IMR-90 (cell line): Measurements from ENCODE around the gene GNAZ. TPM values are rescaled to one million over a fixed set of nuclear protein-coding genes. Genes with fewer than 3 reads are reported as not detected.

Experiments used
- ATAC-seq: fragments of 200-7000 bp; cut with Tn5 transposase; 2 replicates; pipeline ENCODE4 v1.9.1; 2020; ENCODE audit warnings: low read depth, mild to moderate bottlenecking, moderate library complexity
- BruUV-seq: library from RNA; stranded (reverse); fragments of 400-500 nt; replicated peaks from 2 replicates; lab custom pipeline; 2021; lab: Mats Ljungman, UMichigan
- CTCF ChIA-PET: fragments of 300-600 bp; formaldehyde crosslinking; extraction: SDS; loops from one replicate; lab custom pipeline; 2021; ENCODE audit warnings: antibody characterized with exemption; lab: Yijun Ruan, JAX
- POLR2A ChIA-PET: fragments of 300-600 bp; sonication (Branson Sonifier 250); formaldehyde crosslinking; loops from one replicate; lab custom pipeline; 2022; ENCODE audit warnings: antibody characterized with exemption; ENCODE audit not compliant: unreplicated experiment; lab: Charles Lee
- DNase-seq: peaks from one replicate; pipeline ENCODE4 v3.0.0; 2013
- H2AFZ ChIP-seq: replicated peaks from 2 replicates; pipeline ENCODE3; 2013; ENCODE audit warnings: low read length, mild to moderate bottlenecking; ENCODE audit not compliant: poor library complexity
- H2AK5ac ChIP-seq: 2 replicates; pipeline ENCODE4 v1.6.1; 2013; ENCODE audit warnings: low read depth, low read length, inconsistent platforms
- H2AK9ac ChIP-seq: replicated peaks from 2 replicates; pipeline ENCODE3; 2013; ENCODE audit warnings: mild to moderate bottlenecking, low read depth, low read length, moderate library complexity; ENCODE audit not compliant: poor library complexity
- H2BK120ac ChIP-seq: 2 replicates; pipeline ENCODE4 v1.6.1; 2013; ENCODE audit warnings: low read depth, low read length, inconsistent platforms
- H2BK15ac ChIP-seq: 3 replicates; pipeline ENCODE4 v1.6.1; 2013; ENCODE audit warnings: low read depth, low read length, inconsistent platforms
- H2BK20ac ChIP-seq: 2 replicates; pipeline ENCODE4 v1.6.1; 2013; ENCODE audit warnings: low read depth, mild to moderate bottlenecking, inconsistent platforms, low read length, moderate library complexity
- H2BK5ac ChIP-seq: 2 replicates; pipeline ENCODE4 v1.6.1; 2013; ENCODE audit warnings: mild to moderate bottlenecking, low read depth, low read length, inconsistent platforms; ENCODE audit not compliant: poor library complexity, severe bottlenecking
- H3K14ac ChIP-seq: replicated peaks from 2 replicates; pipeline ENCODE4 v1.6.1; 2013; ENCODE audit warnings: low read depth, low read length, inconsistent platforms
- H3K18ac ChIP-seq: 2 replicates; pipeline ENCODE4 v1.6.1; 2013; ENCODE audit warnings: low read depth, low read length, control low read depth
- H3K23ac ChIP-seq: 2 replicates; pipeline ENCODE4 v1.6.1; 2013; ENCODE audit warnings: low read depth, low read length, inconsistent platforms
- H3K27ac ChIP-seq: 2 replicates; pipeline ENCODE4 v1.5.1; 2013; ENCODE audit warnings: mild to moderate bottlenecking, control low read depth, low read length; ENCODE audit not compliant: insufficient read depth
- H3K27me3 ChIP-seq: 2 replicates; pipeline ENCODE4 v1.6.1; 2013; ENCODE audit warnings: low read length; ENCODE audit not compliant: control insufficient read depth, insufficient read depth
- H3K36me3 ChIP-seq: 2 replicates; pipeline ENCODE4 v1.6.1; 2013; ENCODE audit warnings: low read length, mixed read lengths; ENCODE audit not compliant: control insufficient read depth, insufficient read depth
- H3K4ac ChIP-seq: 2 replicates; pipeline ENCODE4 v1.6.1; 2013; ENCODE audit warnings: low read depth, low read length, inconsistent platforms
- H3K4me1 ChIP-seq: 2 replicates; pipeline ENCODE4 v1.6.1; 2013; ENCODE audit warnings: low read length, mixed read lengths; ENCODE audit not compliant: control insufficient read depth, insufficient read depth
- H3K4me2 ChIP-seq: 2 replicates; pipeline ENCODE4 v1.6.1; 2013; ENCODE audit warnings: low read depth, mild to moderate bottlenecking, control low read depth, low read length, moderate library complexity
- H3K4me3 ChIP-seq: 2 replicates; pipeline ENCODE4 v1.5.1; 2013; ENCODE audit warnings: low read depth, mild to moderate bottlenecking, control low read depth, low read length, moderate library complexity; ENCODE audit not compliant: insufficient read depth
- H3K56ac ChIP-seq: 2 replicates; pipeline ENCODE4 v1.6.1; 2013; ENCODE audit warnings: low read length, inconsistent platforms; ENCODE audit not compliant: insufficient read depth; ENCODE audit errors: extremely low read depth
- H3K79me1 ChIP-seq, 2 experiments: 2 replicates each; pipeline ENCODE4 v1.6.1; 2013; ENCODE audit warnings: low read length in 2 of 2, inconsistent platforms in 1 of 2, low read depth in 1 of 2
- H3K9ac ChIP-seq: 2 replicates; pipeline ENCODE4 v1.6.1; 2013; ENCODE audit warnings: low read depth, low read length, control low read depth
- H3K9me1 ChIP-seq: 2 replicates; pipeline ENCODE4 v1.6.1; 2013; ENCODE audit warnings: low read length, inconsistent platforms; ENCODE audit not compliant: insufficient read depth
- H3K9me3 ChIP-seq: 2 replicates; pipeline ENCODE4 v1.6.1; 2013; ENCODE audit warnings: low read length; ENCODE audit not compliant: control insufficient read depth, insufficient read depth
- H4K20me1 ChIP-seq: 2 replicates; pipeline ENCODE4 v1.6.1; 2013; ENCODE audit warnings: low read length, inconsistent platforms; ENCODE audit not compliant: insufficient read depth
- H4K5ac ChIP-seq: 2 replicates; pipeline ENCODE4 v1.6.1; 2013; ENCODE audit warnings: mild to moderate bottlenecking, low read depth, low read length, control low read depth
- H4K8ac ChIP-seq, 2 experiments: 2 replicates each; pipeline ENCODE4 v1.6.1; 2013; ENCODE audit warnings: low read depth in 2 of 2, low read length in 2 of 2, control low read depth in 1 of 2, inconsistent platforms in 1 of 2
- H4K91ac ChIP-seq: 2 replicates; pipeline ENCODE4 v1.6.1; 2013; ENCODE audit warnings: low read depth, low read length, inconsistent platforms; ENCODE audit not compliant: insufficient read depth
- BHLHE40 ChIP-seq: fragments of 150-350 bp; IDR thresholded peaks from 2 replicates; pipeline ENCODE4 v1.6.1; 2016; ENCODE audit warnings: mild to moderate bottlenecking, low read depth, low read length
- CEBPB ChIP-seq: IDR thresholded peaks from 2 replicates; pipeline ENCODE4 v1.6.1; 2012; ENCODE audit warnings: low read depth, low read length, improper control_type of control experiment
- CHD1 ChIP-seq: IDR thresholded peaks from 2 replicates; pipeline ENCODE4 v1.6.1; 2012; ENCODE audit warnings: low read depth, low read length, improper control_type of control experiment
- FOS ChIP-seq: fragments of 150-350 bp; IDR thresholded peaks from 2 replicates; pipeline ENCODE4 v1.6.1; 2016; ENCODE audit warnings: low read depth, low read length
- MAFK ChIP-seq: IDR thresholded peaks from 2 replicates; pipeline ENCODE4 v1.6.1; 2012; ENCODE audit warnings: low read depth, low read length, improper control_type of control experiment
- MAZ ChIP-seq: IDR thresholded peaks from 2 replicates; pipeline ENCODE4 v1.6.1; 2012; ENCODE audit warnings: low read depth, mild to moderate bottlenecking, low read length, improper control_type of control experiment, moderate library complexity, borderline replicate concordance
- MXI1 ChIP-seq: IDR thresholded peaks from 2 replicates; pipeline ENCODE4 v1.6.1; 2012; ENCODE audit warnings: low read depth, mild to moderate bottlenecking, low read length, moderate library complexity, borderline replicate concordance
- NFE2L2 ChIP-seq: fragments of 150-350 bp; IDR thresholded peaks from 2 replicates; pipeline ENCODE4 v1.6.1; 2016; ENCODE audit warnings: low read depth, mild to moderate bottlenecking, low read length
- POLR2A ChIP-seq: IDR thresholded peaks from 2 replicates; pipeline ENCODE4 v1.6.1; 2012; ENCODE audit warnings: mild to moderate bottlenecking, low read depth, low read length
- RAD21 ChIP-seq: IDR thresholded peaks from 2 replicates; pipeline ENCODE4 v1.6.1; 2012; ENCODE audit warnings: low read length, improper control_type of control experiment
- RCOR1 ChIP-seq: IDR thresholded peaks from 2 replicates; pipeline ENCODE4 v1.6.1; 2012; ENCODE audit warnings: mild to moderate bottlenecking, low read length, improper control_type of control experiment; ENCODE audit not compliant: insufficient replicate concordance
- RFX5 ChIP-seq: IDR thresholded peaks from 2 replicates; pipeline ENCODE4 v1.8.0; 2012; ENCODE audit warnings: low read depth, mild to moderate bottlenecking, low read length, moderate library complexity
- SMC3 ChIP-seq: fragments of 150-350 bp; IDR thresholded peaks from 2 replicates; pipeline ENCODE4 v1.6.1; 2016; ENCODE audit warnings: low read depth, mild to moderate bottlenecking, antibody characterized with exemption, low read length, moderate library complexity
- WGBS, 2 experiments: methylation state at CpG; one replicate each; pipeline versions ENCODE4 v1.1.5 to v1.1.7; 2013; ENCODE audit warnings: missing lambda C conversion rate in 2 of 2; ENCODE audit not compliant: insufficient read length in 1 of 2; ENCODE audit errors: extremely low coverage in 2 of 2; 5-methylcytosine and 5-hydroxymethylcytosine counted together
- dilution Hi-C: fragments of 300-500 bp; cut with HindIII; formaldehyde crosslinking; loops from one replicate; pipeline ENCODE4 v1.14.3; 2018; ENCODE audit warnings: low sequenced_read_pairs; ENCODE audit not compliant: unreplicated experiment
- in situ Hi-C: fragments of 300-500 bp; cut with MboI; formaldehyde crosslinking; loops from 3 replicates; pipeline ENCODE4 v1.14.3; 2019; ENCODE audit warnings: low sequenced_read_pairs, inconsistent platforms, mixed read lengths
- intact Hi-C: fragments of 100-400 bp; cut with micrococcal nuclease; formaldehyde crosslinking; loops from 2 replicates; pipeline ENCODE4 v1.10.0; 2022
- polyA plus RNA-seq, 3 experiments: library from polyadenylated mRNA; depleted of rRNA; stranded (reverse); fragments of >200 nt; gene quantifications; 2 replicates each; pipeline ENCODE4 v1.2.3, GENCODE V29; 2012; ENCODE audit warnings: low replicate concordance in 1 of 3
- total RNA-seq: library from RNA; depleted of rRNA; stranded (reverse); fragments of >200 nt; gene quantifications from 2 replicates; pipeline ENCODE4 v1.2.3, GENCODE V29; 2012
- TF ChIP-seq, protein P1 (sequence below): conservative IDR thresholded peaks from 2 replicates; pipeline ENCODE4 v1.5.1; 2012; ENCODE audit warnings: mild to moderate bottlenecking, low read depth, low read length, improper control_type of control experiment
- TF ChIP-seq, protein P2 (sequence below): fragments of 150-350 bp; IDR thresholded peaks from 2 replicates; pipeline ENCODE4 v1.6.1; 2016; ENCODE audit warnings: low read depth, mild to moderate bottlenecking, low read length, moderate library complexity, borderline replicate concordance
- TF ChIP-seq, protein P3 (sequence below): fragments of 150-350 bp; IDR thresholded peaks from 2 replicates; pipeline ENCODE4 v1.6.1; 2017; ENCODE audit warnings: mild to moderate bottlenecking, antibody characterized with exemption, low read length, low read depth

The GNAZ gene
- total and polyA plus RNA-seq, 2 of the 4 experiments (the other 2 are of a cell fraction): 1.5 to 2.5 TPM

DNA sequence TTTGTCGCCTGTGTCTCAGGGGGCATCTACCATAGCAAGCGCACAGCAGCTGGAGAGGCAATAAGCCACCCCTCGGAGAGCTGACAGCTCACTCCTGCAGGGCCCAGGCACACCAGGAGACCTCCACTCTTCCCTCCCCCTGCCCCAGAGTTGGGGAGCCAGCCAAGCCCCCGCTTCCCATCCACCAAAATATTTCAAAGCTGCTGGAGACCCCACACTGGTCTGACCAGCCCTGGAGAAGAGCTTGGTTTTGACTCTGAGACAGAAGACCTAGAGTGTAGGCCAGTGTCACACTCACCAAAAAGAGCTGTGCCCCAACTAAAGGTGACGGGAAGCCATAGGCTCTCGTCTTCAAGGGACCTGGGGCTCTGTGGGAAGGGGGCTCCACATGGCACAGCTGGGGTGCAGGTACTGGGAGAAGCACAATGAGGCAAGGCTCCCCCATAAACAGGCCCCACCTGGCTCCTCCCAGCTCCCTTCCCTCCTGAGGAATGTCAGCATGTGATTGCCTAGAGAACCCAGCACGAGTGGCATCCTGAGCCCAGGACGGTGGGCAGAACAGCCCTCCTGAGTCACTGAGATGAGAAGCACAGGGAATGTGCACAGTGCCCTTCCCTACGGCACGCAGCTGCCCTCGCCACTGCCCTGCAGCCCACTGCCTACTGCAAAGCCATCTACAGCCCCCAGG is 5.8 kb upstream of the GNAZ start:
- Histone ChIP-seq H4K20me1 (no peaks in the 10 kb centered on the region), H3K56ac (no peak overlapping the region), H3K4me2 (no peak overlapping the region), H3K18ac (no peak overlapping the region), H3K4me1 (no peaks in the 10 kb centered on the region), H2BK5ac (no peak overlapping the region), H3K9ac (no peak overlapping the region), H3K9me1 (no peaks in the 10 kb centered on the region), H2AK5ac (no peak overlapping the region), H3K23ac (no peak overlapping the region), H4K8ac (no peak overlapping the region), H3K27me3 (peaks cover 13% of the 10 kb centered on the region; the same call in 1 of the 2 replicates), H2BK120ac (no peak overlapping the region), H2BK15ac (no peak overlapping the region), H3K36me3 (no peaks in the 10 kb centered on the region), H2AK9ac (peak overlapping the region; percentile 6), H4K5ac (no peak overlapping the region), H4K91ac (no peak overlapping the region), H3K9me3 (no peaks in the 10 kb centered on the region), H3K4ac (no peak overlapping the region), H2AFZ (no peak overlapping the region), H2BK20ac (no peak overlapping the region), H3K14ac (no peak overlapping the region), H3K4me3 (no peak overlapping the region), H3K79me1 (no peaks in the 10 kb centered on the region), H3K27ac (no peak overlapping the region)
- no peak for ATAC-seq
- TF ChIP-seq CEBPB (no peak), CHD1 (no peak), RAD21 (no peak), BHLHE40 (no peak), FOS (no peak), NFE2L2 (no peak), MAFK (no peak), SMC3 (no peak), MXI1 (no peak), MAZ (no peak), RFX5 (no peak), RCOR1 (no peak), POLR2A (no peak)
- TF ChIP-seq, protein P1, sequence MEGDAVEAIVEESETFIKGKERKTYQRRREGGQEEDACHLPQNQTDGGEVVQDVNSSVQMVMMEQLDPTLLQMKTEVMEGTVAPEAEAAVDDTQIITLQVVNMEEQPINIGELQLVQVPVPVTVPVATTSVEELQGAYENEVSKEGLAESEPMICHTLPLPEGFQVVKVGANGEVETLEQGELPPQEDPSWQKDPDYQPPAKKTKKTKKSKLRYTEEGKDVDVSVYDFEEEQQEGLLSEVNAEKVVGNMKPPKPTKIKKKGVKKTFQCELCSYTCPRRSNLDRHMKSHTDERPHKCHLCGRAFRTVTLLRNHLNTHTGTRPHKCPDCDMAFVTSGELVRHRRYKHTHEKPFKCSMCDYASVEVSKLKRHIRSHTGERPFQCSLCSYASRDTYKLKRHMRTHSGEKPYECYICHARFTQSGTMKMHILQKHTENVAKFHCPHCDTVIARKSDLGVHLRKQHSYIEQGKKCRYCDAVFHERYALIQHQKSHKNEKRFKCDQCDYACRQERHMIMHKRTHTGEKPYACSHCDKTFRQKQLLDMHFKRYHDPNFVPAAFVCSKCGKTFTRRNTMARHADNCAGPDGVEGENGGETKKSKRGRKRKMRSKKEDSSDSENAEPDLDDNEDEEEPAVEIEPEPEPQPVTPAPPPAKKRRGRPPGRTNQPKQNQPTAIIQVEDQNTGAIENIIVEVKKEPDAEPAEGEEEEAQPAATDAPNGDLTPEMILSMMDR: no peak
- TF ChIP-seq, protein P2, sequence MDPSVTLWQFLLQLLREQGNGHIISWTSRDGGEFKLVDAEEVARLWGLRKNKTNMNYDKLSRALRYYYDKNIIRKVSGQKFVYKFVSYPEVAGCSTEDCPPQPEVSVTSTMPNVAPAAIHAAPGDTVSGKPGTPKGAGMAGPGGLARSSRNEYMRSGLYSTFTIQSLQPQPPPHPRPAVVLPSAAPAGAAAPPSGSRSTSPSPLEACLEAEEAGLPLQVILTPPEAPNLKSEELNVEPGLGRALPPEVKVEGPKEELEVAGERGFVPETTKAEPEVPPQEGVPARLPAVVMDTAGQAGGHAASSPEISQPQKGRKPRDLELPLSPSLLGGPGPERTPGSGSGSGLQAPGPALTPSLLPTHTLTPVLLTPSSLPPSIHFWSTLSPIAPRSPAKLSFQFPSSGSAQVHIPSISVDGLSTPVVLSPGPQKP: no peak
- TF ChIP-seq, protein P3, sequence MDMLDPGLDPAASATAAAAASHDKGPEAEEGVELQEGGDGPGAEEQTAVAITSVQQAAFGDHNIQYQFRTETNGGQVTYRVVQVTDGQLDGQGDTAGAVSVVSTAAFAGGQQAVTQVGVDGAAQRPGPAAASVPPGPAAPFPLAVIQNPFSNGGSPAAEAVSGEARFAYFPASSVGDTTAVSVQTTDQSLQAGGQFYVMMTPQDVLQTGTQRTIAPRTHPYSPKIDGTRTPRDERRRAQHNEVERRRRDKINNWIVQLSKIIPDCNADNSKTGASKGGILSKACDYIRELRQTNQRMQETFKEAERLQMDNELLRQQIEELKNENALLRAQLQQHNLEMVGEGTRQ: no peak
- WGBS, 2 experiments: 80% methylated on average over 1 of the region's 11 CpGs; no CpG with 5 or more reads in 1 of the 2 experiments
- ChIA-PET POLR2A (no interaction called here), CTCF (no interaction called here)
- DNase-seq: no peak
- BruUV-seq: no TSS peak
- in situ Hi-C loops: no loop called here
- dilution Hi-C loops: no loop called here
- intact Hi-C loops: no loop called here
